Erythroblast (primary cell): Measurements from ENCODE around the gene L3MBTL2.

Experiments
- GATA1 ChIP-seq: IDR thresholded peaks from 2 replicates; pipeline ENCODE4 v1.6.1; 2011; ENCODE audit warnings: low read depth, mild to moderate bottlenecking, control low read depth, low read length, moderate library complexity
- POLR2A ChIP-seq: IDR thresholded peaks from 2 replicates; pipeline ENCODE4 v1.6.1; 2011; ENCODE audit warnings: mild to moderate bottlenecking, low read length

DNA sequence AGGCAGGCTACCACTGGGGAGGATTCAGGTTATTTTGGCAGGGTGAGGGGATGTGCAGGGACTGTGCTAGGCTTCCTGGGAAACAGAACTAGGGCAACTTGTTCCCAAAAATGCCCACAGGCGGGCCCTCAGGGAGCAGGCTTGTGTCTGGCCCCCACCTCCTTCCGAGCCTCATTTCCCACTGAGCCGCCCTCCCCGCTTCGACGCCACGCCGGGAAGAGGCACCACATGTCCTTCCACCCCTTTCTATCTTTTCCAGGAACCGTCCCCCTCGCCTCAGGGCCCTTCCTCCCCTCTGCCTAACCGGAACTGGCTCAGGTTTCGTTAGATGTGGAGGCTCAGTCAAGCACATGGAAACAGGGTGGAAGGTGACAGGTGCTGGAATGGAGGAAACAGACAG lies 45.0 kb downstream of the L3MBTL2 start:
- TF ChIP-seq GATA1 = no peak
- no peak for TF ChIP-seq POLR2A
